ENCODE data around the gene ACAA1.
"Not testable (repeated sequence)": the region's sequence is repeated elsewhere in the genome, so short reads cannot be mapped to it uniquely, and the experiment has no call there.

Gene ACAA1

GRCh38 chr3:38102444-38102814, 34.5 kb downstream of the ACAA1 start:
- DNase-seq (ENCODE audit: low read depth, low spot score): no peak

GRCh38 chr3:38101811-38102443, 35.0 kb downstream of the ACAA1 start:
- no peak for DNase-seq (ENCODE audit: low read depth, low spot score)

- DNase-seq (ENCODE audit: low read depth, low spot score): no peak
Measured at GRCh38 chr3:38100498-38100897, 36.4 kb downstream of the ACAA1 start.

DNA sequence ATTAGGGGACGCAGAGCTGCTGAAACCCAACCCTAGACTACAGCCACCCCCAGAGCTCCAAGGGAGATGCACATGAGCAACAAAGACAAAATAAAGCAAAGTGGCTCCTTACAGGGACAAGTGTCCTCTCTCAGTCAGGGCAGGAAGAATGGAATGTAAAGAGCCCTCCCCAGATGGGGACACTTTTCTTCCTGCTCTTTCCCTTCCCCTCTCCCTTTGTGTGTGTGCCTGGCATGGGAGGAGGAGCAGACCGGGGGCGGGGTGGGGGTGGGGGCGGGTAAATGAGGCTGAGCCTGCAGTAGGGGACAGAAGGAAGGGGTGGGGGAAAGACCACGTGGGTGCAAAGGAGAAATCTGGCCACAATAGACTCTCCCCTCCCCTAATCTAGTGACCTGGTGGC, 37.4 kb downstream of the ACAA1 start:
- no peak for DNase-seq (ENCODE audit: low read depth, low spot score)

DNA sequence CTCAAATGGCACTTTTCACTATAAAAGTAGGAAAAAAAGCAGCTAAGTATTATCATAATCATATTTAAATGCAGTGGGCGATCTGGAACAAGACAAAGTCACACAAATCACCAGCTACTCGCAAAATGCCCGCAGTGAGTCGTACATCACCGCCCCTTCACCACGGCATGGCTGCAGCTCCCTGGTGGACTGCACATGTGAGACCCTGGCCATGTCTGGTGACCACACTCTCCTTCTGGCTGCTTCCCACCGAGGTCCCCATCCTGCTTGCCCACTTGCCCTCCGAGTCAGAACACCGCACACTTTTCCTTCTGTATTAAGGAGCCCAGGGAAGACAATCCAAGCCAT, 38.6 kb downstream of the ACAA1 start:
- DNase-seq (ENCODE audit: low read depth, low spot score): no peak

- DNase-seq (ENCODE audit: low read depth, low spot score): no peak
Measured at GRCh38 chr3:38097446-38098375, 39.2 kb downstream of the ACAA1 start.

GRCh38 chr3:38095669-38096483, 41.1 kb downstream of the ACAA1 start:
- DNase-seq (ENCODE audit: low read depth, low spot score): no peak

GRCh38 chr3:38094999-38095398, 41.9 kb downstream of the ACAA1 start:
- no peak for DNase-seq (ENCODE audit: low read depth, low spot score)

DNA sequence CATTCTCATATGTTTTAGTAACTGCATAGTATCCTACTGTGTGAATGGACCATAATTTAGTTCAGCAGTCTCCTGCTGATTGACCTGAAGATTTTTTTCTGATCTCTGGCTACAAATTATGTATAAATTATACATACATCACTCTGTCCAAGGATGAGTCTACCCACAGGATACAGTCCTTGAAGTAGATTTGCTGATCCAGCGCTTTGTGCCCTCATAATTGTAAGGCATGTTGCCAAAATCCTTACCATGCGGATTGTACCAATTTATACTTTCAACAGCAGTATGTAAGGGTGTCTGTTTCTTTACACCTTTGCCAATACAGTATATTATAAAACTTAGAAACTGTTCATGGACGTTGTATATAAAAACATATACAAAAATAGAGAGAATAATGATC, 46.5 kb downstream of the ACAA1 start:
- no peak for DNase-seq (ENCODE audit: low read depth, low spot score)

GRCh38 chr3:38089163-38089562, 47.8 kb downstream of the ACAA1 start:
- no peak for DNase-seq (ENCODE audit: low read depth, low spot score)

- no peak for DNase-seq (ENCODE audit: low read depth, low spot score)
Measured at GRCh38 chr3:38088126-38089078, 48.5 kb downstream of the ACAA1 start.

DNA sequence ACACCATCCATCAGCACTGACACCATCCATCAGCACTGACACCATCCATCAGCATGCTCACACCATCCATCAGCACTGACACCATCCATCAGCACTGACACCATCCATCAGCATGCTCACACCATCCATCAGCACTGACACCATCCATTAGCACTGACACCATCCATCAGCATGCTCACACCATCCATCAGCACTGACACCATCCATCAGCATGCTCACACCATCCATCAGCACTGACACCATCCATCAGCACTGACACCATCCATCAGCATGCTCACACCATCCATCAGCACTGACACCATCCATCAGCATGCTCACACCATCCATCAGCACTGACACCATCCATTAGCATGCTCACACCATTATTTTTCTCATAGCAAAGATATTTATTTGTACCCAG, 49.6 kb downstream of the ACAA1 start:
- DNase-seq (ENCODE audit: low read depth, low spot score): not testable (repeated sequence)

DNA sequence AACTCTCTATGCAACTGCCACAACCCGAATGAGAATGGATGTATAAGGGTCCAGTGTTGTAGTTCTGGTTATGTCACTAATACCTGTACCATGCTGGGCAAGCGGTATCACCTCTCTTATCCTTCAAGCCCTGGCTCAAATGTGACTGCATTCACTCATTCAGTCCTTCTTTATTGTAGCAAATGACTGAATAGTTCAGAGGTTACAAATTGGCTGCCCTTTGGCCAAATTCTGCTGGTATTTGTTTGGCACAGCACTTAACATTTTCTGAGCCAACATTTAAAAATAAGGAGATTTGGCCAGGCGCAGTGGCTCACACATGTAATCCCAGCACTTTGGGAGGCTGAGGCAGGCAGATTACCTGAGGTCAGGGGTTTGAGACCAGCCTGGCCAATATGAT, 50.4 kb downstream of the ACAA1 start:
- DNase-seq (ENCODE audit: low read depth, low spot score): no peak

DNA sequence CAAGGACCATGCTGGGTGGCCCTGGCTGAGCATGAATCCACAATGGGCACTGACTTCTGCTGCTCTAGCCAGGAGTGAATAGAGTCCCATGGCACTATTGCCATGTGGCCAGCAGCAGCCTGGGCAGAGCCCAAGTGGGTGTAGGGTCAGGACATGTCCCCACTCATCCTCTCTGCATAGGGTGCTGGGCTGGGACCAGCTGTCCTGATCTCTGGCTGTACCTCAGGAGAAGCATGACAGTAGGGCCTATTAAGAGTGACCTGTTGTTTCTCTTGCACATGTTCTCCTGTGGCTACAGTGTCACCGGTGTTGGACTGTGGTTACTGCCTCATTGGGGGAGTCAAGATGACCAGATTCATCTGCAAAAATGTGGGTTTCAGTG, 51.0 kb downstream of the ACAA1 start:
- no peak for DNase-seq (ENCODE audit: low read depth, low spot score)

DNA sequence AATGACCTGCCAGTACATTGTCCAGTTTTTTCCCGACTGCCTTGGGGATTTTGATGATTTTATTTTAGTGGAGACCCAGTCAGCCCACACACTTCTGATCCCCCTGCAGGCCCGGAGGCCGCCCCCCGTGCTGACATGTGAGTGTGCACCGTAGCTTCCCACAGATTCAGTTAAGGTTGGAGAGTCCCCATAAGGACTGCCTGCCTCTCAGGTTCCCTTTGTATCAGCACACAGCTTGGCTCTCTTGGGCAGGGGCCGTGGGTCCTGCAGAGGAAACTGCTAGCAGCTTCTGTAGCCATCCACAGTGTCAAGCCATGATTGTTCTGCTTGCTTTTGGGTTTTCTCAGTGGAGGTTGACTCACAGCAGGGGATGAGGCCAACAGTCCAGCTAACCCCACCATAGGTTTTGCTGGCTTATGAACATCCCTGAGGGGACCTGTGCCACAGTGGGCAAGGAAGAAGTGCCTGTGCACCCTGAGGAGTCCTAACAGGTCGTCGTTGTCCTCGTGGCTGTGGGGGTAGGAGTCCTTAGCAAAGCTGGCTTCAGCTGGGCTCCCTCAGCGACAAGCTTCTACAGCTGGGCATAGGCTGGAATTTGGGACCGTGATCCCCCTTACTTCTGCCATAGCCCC, 51.5 kb downstream of the ACAA1 start:
- DNase-seq (ENCODE audit: low read depth, low spot score): no peak

DNA sequence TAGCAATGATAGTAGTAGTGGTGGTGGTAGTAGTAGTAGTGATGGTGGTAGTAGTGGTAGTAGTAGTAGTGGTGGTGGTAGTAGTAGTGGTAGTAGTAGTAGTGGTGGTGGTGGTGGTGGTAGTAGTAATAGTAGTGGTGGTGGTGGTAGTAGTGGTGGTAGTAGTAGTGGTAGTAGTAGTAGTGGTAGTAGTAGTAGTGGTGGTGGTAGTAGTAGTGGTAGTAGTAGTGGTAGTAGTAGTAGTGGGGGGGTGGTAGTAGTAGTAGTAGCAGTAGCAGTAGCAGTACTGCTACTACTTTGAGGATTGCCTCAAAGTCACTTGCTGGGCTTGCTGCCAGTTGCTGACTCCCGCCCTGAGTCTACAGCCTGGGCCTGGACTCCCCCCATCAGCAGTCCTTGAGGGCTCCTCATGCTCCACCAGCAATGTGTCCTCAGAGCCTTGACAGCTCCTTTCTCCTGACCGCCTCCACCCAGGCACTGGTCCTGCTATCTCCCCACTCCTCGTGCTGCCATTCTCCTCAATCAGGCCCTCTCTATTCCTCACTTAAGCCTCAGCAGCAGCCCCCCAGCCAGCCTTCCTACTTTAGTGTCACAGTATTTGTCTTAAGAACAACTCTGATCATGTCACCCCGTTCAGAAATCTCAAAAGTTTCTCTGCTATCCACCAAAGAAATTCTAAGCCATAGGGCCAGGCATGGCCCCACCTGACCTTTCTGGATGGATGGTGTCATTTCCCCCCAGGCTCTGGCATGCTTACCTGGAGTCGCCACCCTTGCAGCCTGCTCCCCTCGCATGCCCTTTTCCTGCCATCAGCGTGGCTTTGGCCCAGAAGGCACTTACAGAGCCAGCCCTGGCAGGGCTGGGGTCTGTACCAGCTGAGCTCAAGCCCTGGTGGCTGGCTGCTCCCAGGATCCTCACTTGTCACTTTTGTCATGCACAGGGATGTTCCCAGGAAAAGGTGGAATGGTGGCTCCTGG, 52.3 kb downstream of the ACAA1 start:
- no peak for DNase-seq (ENCODE audit: low read depth, low spot score)

DNA sequence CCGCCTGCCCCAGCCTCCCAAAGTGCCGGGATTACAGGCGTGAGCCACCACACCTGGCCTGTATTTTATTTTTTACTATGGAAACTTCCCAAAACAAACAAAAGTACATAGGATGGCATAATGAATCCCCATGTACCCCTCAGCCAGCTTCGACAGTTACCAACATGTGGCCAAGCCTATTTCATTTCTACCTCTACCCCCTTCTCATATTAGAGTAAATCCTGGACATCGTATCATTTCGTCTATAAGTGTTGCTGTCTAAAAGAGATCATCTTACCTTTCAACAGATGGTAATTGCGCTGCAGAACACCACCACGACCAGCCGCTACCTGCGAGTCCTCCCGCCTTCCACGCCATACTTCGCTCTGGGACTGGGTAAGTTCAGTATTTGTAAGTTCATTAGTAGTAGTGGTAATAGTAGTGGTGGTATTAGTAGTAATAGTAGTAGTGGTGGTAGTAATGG, 53.0 kb downstream of the ACAA1 start:
- DNase-seq (ENCODE audit: low read depth, low spot score): no peak

DNA sequence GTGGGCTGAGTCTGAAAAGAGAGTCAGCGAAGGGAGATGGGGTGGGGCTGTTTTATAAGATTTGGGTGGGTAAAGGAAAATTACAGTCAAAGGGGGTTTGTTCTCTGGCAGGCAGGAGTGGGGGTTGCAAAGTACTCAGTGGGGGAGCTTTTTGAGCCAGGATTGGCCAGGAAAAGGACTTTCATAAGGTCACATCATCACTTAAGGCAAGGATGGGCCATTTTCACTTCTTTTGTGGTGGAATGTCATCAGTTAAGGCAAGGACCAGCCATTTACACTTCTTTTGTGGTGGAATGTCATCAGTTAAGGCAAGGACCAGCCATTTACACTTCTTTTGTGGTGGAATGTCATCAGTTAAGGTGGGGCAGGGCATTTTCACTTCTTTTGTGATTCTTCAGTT, 53.7 kb downstream of the ACAA1 start:
- DNase-seq (ENCODE audit: low read depth, low spot score): not testable (repeated sequence)

DNA sequence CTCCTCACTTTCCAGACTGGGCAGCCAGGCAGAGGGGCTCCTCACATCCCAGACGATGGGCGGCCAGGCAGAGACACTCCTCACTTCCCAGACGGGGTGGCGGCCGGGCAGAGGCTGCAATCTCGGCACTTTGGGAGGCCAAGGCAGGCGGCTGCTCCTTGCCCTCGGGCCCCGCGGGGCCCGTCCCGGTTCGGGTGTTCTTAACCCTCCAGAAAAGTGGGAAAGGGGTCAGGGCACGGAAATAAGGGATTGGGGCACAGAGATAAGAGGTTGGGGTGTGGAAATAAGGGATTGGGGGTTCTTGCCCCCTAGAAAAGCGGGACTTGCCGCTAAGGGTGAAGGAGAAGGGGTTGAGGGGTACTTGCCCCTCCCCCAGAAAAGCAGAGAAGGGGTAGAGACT, 54.6 kb downstream of the ACAA1 start:
- DNase-seq (ENCODE audit: low read depth, low spot score): not testable (repeated sequence)

All from activated naive CD8-positive, alpha-beta T cell treated with anti-CD3 and anti-CD28 coated beads, Interleukin-2, amount 50 U/mL, for 16 hours (primary cell).